ENCODE data around the gene EHF. TPM values are rescaled to one million over a fixed set of nuclear protein-coding genes. Genes with fewer than 3 reads are reported as not detected.
A peak's percentile ranks its signal among the peaks of the same experiment; 100 is the strongest.

Gene EHF
- total and polyA plus RNA-seq, 4 donors, result 0.11 to 7.5 (median 0.61) TPM

DNA sequence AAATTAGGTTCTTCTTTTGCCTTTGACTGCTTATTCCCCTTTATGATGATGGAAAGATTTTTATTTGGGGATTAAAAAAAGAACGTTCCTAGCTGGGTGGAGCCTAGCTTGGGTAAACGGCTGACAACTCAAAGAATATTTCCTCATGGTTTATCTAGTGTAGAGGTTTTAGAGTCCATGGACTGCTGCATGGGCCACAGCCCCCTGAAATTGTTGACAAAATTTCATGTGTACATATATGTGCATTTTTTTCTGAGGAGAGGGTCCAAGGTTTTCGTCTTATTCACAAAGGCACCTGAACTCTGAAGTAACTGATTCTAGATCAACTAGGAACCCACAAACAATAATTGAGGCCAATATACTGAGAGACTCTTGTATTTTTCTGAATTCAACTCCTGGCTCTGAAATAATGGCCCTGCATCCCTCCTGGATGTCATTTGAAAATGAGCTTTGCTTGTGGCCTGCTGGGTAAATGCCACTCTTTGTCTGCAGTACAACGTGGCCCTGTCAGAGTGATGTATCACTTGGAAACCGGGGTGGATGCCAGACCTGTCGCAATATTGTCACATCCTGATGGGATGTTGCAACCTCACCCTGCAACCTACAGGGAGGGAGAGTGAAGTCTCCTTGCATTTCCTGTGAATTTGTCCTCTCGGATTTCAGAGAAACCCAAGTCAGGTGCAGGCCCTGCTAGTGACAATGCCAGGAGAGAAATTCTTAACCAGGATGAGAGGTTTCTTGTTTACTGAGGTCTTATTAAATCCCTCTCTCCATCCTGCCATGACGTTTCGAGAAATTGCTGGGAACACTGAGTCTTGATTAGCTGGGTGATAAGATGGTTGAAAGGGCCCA lies 33.8 kb downstream of the EHF start:
- no peaks in the 10 kb centered on the region for H3K9me3 ChIP-seq (ENCODE audit: control insufficient read depth, insufficient read depth, low read length)
- H3K36me3 ChIP-seq (ENCODE audit: control insufficient read depth, insufficient read depth, low read length), result no peaks in the 10 kb centered on the region
- no peak overlapping the region for H3K27ac ChIP-seq (ENCODE audit: low read depth, low read length)
- no peaks in the 10 kb centered on the region for H3K27me3 ChIP-seq (ENCODE audit: control insufficient read depth, insufficient read depth, low read length)
- WGBS (ENCODE audit: insufficient coverage), result 44% methylated on average over 4 of the region's 9 CpGs
- no peak overlapping the region for H3K4me3 ChIP-seq (ENCODE audit: low read depth, low read length)
- DNase-seq (ENCODE audit: low read depth in 4 of 6, low spot score in 6 of 6), result peak in 2 of 6 donors; percentile 32 to 55
- H3K4me1 ChIP-seq (ENCODE audit: control insufficient read depth, insufficient read depth, low read length), result peaks cover 9% of the 10 kb centered on the region

DNA sequence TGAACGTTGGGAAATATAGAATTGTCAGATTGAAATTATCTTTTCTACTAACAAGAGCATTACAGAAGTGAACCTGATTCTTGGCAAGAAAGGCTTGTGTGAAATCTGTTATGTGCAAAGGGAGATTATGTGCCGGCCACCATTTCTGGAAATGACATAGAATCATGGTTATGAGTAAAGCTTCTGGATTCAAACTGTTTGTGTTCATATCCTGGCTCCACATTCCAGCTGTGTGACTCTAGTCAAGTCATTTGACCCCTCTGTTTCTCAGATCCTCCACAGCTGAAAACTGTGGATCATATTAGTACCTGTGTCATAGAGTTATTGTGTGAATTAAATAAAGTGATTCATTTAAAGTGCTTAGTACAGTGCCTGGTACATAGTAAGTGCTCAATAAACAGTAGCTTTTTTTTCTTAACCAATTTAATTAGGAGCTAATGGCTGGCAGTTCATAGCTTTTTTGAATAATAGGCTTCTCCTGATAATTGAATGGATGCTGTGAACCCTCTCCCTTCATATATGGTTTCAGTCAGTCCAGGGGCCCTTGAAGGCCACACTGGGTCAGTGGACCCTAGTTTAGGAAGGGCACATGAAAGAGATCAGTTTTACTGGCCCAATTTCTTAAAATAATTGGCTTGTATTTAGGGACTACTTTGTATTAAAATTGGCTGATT lies 34.6 kb downstream of the EHF start:
- 80% methylated on average over 1 of the region's 2 CpGs for WGBS (ENCODE audit: insufficient coverage)
- no peaks in the 10 kb centered on the region for H3K36me3 ChIP-seq (ENCODE audit: control insufficient read depth, insufficient read depth, low read length)
- no peak overlapping the region for H3K27ac ChIP-seq (ENCODE audit: low read depth, low read length)
- no peak overlapping the region for H3K4me3 ChIP-seq (ENCODE audit: low read depth, low read length)
- H3K27me3 ChIP-seq (ENCODE audit: control insufficient read depth, insufficient read depth, low read length), result no peaks in the 10 kb centered on the region
- DNase-seq (ENCODE audit: low read depth in 4 of 6, low spot score in 6 of 6), result no peak
- H3K9me3 ChIP-seq (ENCODE audit: control insufficient read depth, insufficient read depth, low read length), result no peaks in the 10 kb centered on the region
- H3K4me1 ChIP-seq (ENCODE audit: control insufficient read depth, insufficient read depth, low read length), result peaks cover 9% of the 10 kb centered on the region

DNA sequence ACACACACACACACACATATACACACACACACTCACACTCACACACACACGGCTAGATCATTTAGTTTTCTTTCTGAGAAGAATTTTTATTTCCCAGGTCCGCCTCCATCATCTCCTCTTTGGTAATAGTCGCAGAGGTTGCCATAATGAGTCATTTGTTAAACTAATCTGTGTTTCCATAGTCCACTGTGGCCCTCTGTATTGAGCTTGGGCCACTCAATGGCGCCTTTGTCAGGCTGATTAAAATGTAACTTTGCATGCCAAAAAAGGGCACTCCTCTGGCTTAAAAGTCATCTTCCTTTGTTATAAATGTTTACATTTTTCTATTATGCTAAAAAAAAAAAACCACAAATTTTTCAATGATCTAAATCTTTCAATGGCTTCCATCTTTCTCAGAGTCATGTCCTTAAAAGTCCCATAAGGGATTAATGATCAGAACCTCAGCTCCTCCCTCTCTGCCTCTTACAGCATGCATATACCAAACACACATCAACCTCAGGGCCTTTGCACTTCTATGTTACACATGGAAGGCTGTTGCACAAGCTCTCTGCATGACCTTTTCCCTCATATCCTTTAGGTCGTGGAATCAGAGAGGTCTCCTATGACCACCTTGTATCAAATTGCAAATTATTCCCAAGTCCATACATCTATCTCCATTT lies 35.3 kb downstream of the EHF start:
- Histone ChIP-seq H3K27me3 (ENCODE audit: control insufficient read depth, insufficient read depth, low read length) (no peaks in the 10 kb centered on the region), H3K27ac (ENCODE audit: low read depth, low read length) (no peak overlapping the region), H3K9me3 (ENCODE audit: control insufficient read depth, insufficient read depth, low read length) (no peaks in the 10 kb centered on the region), H3K36me3 (ENCODE audit: control insufficient read depth, insufficient read depth, low read length) (no peaks in the 10 kb centered on the region), H3K4me3 (ENCODE audit: low read depth, low read length) (no peak overlapping the region), H3K4me1 (ENCODE audit: control insufficient read depth, insufficient read depth, low read length) (peaks cover 9% of the 10 kb centered on the region)
- no peak for DNase-seq (ENCODE audit: low read depth in 4 of 6, low spot score in 6 of 6)
- WGBS (ENCODE audit: insufficient coverage), result 100% methylated on average over 1 of the region's 5 CpGs

DNA sequence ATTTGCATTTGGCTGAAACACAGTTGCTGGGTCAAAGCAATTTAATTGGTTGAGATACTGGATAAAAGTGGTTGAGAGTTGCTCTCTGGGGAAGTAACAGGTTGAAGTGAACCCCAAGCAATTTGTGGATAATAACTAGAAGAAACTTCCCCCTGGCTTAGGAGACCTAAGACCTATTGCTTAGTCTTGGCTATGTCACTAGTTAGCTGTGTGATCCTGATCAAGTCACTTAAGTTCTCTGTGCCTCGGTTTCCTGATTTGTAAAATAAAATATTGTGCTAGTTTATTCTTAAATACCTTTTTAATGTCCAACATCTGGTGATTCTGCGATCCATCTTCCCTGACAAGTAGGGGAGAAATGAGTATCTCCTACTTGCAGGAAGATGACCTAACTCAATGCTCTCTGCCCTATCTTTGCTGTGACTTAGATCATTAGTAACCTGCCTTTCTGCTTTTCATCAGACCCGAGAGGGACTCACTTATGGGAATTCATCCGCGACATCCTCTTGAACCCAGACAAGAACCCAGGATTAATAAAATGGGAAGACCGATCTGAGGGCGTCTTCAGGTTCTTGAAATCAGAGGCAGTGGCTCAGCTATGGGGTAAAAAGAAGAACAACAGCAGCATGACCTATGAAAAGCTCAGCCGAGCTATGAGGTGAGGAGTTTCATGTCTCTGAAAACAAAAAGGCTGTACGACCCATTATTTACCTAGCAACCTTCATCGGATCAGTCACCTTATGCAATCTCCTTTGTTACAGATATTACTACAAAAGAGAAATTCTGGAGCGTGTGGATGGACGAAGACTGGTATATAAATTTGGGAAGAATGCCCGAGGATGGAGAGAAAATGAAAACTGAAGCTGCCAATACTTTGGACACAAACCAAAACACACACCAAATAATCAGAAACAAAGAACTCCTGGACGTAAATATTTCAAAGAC lies 37.5 kb downstream of the EHF start:
- peaks cover 9% of the 10 kb centered on the region for H3K4me1 ChIP-seq (ENCODE audit: control insufficient read depth, insufficient read depth, low read length)
- no peaks in the 10 kb centered on the region for H3K36me3 ChIP-seq (ENCODE audit: control insufficient read depth, insufficient read depth, low read length)
- no peak for DNase-seq (ENCODE audit: low read depth in 4 of 6, low spot score in 6 of 6)
- WGBS (ENCODE audit: insufficient coverage), result 75% methylated on average over 3 of the region's 14 CpGs
- H3K27me3 ChIP-seq (ENCODE audit: control insufficient read depth, insufficient read depth, low read length), result no peaks in the 10 kb centered on the region
- H3K27ac ChIP-seq (ENCODE audit: low read depth, low read length), result no peak overlapping the region
- no peak overlapping the region for H3K4me3 ChIP-seq (ENCODE audit: low read depth, low read length)
- H3K9me3 ChIP-seq (ENCODE audit: control insufficient read depth, insufficient read depth, low read length), result no peaks in the 10 kb centered on the region

DNA sequence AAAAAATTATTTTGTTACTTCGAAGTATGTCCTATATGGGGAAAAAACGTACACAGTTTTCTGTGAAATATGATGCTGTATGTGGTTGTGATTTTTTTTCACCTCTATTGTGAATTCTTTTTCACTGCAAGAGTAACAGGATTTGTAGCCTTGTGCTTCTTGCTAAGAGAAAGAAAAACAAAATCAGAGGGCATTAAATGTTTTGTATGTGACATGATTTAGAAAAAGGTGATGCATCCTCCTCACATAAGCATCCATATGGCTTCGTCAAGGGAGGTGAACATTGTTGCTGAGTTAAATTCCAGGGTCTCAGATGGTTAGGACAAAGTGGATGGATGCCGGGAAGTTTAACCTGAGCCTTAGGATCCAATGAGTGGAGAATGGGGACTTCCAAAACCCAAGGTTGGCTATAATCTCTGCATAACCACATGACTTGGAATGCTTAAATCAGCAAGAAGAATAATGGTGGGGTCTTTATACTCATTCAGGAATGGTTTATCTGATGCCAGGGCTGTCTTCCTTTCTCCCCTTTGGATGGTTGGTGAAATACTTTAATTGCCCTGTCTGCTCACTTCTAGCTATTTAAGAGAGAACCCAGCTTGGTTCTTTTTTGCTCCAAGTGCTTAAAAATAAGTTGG lies 38.3 kb downstream of the EHF start:
- Histone ChIP-seq H3K4me1 (ENCODE audit: control insufficient read depth, insufficient read depth, low read length) (peaks cover 3% of the 10 kb centered on the region), H3K27ac (ENCODE audit: low read depth, low read length) (no peak overlapping the region), H3K4me3 (ENCODE audit: low read depth, low read length) (no peak overlapping the region), H3K36me3 (ENCODE audit: control insufficient read depth, insufficient read depth, low read length) (no peaks in the 10 kb centered on the region), H3K27me3 (ENCODE audit: control insufficient read depth, insufficient read depth, low read length) (no peaks in the 10 kb centered on the region), H3K9me3 (ENCODE audit: control insufficient read depth, insufficient read depth, low read length) (no peaks in the 10 kb centered on the region)
- 95% methylated on average over 4 of the region's 4 CpGs for whole genome bisulfite sequencing (ENCODE audit: insufficient coverage)
- no peak for DNase-seq (ENCODE audit: low read depth in 4 of 6, low spot score in 6 of 6)

DNA sequence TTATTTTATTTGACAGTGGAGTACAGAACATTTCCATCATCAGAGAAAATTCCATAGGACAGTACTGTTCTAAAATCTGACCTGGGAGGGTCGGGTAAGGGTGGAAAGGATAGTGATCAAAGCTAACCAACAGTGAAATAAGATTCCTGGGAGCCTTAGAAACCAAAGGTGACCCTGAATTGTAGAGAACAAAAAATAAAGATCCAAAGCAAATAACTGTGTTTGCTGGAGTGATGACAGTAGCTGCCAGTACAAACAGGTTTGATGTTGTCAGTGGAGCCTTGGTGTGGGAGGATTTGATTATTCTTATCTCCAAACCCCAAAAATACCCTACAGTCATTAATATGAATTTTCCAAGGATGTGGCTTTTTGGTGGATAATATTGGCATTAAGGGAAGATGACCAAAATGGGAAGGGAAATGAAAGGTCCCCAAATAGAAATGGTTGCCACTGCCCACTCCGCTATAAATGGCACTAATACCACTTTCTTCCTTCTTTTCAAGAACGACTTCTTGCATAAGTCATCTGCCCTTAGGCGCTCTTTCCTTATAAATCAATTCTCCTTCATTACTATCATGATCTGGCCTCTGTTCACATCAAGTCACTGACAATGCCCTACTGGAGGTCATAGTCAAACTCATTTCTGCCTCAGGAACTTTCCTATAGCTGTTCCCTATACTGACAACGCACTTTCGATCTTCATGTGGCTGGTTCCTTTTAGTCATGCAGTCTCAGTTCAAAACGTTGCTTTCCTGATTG lies 44.4 kb downstream of the EHF start:
- Histone ChIP-seq H3K36me3 (ENCODE audit: control insufficient read depth, insufficient read depth, low read length) (no peaks in the 10 kb centered on the region), H3K27ac (ENCODE audit: low read depth, low read length) (no peak overlapping the region), H3K4me3 (ENCODE audit: low read depth, low read length) (no peak overlapping the region), H3K4me1 (ENCODE audit: control insufficient read depth, insufficient read depth, low read length) (no peaks in the 10 kb centered on the region), H3K9me3 (ENCODE audit: control insufficient read depth, insufficient read depth, low read length) (no peaks in the 10 kb centered on the region), H3K27me3 (ENCODE audit: control insufficient read depth, insufficient read depth, low read length) (no peaks in the 10 kb centered on the region)
- 80% methylated on average over 7 of the region's 7 CpGs for WGBS (ENCODE audit: insufficient coverage)
- no peak for DNase-seq (ENCODE audit: low read depth in 4 of 6, low spot score in 6 of 6)

DNA sequence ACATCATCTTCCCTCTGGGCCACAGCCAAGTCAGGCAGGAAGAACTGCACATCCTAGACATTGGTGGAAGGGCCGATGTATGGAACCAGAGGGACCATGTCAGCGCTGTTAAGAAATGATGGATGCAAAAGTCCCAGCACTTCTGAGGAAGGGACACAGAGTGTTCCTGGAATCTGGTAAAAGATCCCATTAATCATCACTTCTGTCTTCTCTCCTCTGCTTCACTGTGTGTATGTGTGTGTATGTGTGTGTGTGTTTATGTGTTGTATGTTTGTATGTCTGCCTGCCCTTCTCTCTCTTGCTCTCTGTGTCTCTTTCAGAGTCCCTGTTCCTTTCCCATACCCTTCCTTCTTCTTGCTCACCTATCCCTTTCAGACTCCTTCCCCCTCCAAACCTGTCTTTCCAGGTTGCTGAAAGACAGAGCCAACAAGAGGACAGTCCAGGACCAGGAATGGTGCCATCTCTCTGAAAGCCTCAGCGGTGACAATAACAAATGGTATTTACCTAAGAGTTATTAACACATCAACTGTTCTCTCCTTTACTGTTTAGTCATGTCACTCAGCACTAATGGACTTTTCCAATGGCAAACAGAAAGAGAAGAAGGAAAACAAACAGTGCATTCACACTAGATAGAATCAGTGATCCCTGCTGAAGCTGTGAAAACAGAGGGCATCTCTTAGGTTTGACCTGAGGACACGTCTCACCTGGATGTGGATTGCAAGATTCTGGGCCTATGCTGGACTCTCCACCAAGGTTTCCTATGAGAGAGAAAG lies 47.1 kb downstream of the EHF start:
- no peaks in the 10 kb centered on the region for H3K36me3 ChIP-seq (ENCODE audit: control insufficient read depth, insufficient read depth, low read length)
- H3K27me3 ChIP-seq (ENCODE audit: control insufficient read depth, insufficient read depth, low read length), result no peaks in the 10 kb centered on the region
- H3K27ac ChIP-seq (ENCODE audit: low read depth, low read length), result no peak overlapping the region
- 93% methylated on average over 3 of the region's 4 CpGs for WGBS (ENCODE audit: insufficient coverage)
- H3K9me3 ChIP-seq (ENCODE audit: control insufficient read depth, insufficient read depth, low read length), result no peaks in the 10 kb centered on the region
- no peaks in the 10 kb centered on the region for H3K4me1 ChIP-seq (ENCODE audit: control insufficient read depth, insufficient read depth, low read length)
- no peak overlapping the region for H3K4me3 ChIP-seq (ENCODE audit: low read depth, low read length)
- DNase-seq (ENCODE audit: low read depth in 4 of 6, low spot score in 6 of 6), result no peak

DNA sequence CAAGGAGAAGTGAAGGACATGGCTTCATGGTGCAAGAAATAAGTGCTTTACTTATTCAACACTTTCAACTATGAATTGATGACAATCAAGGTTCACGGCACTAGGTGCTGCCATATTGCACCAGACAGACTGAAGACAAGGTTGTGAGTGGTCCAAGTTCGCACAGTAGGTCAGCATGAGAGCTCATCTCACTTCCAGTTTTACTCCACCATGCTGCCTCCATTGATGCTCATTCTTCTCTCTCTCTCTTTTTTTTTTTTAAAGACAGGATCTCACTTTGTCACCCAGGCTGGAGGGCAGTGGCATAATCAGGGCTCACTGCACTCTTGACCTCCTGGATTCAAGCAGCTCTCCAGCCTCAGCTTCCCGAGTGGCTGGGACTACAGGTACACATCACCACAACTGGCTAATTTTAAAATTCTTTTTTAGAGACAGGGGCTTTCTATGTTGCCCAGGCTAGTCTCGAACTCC lies 47.7 kb downstream of the EHF start:
- Histone ChIP-seq H3K4me1 (ENCODE audit: control insufficient read depth, insufficient read depth, low read length) (no peaks in the 10 kb centered on the region), H3K4me3 (ENCODE audit: low read depth, low read length) (no peak overlapping the region), H3K27ac (ENCODE audit: low read depth, low read length) (no peak overlapping the region), H3K36me3 (ENCODE audit: control insufficient read depth, insufficient read depth, low read length) (no peaks in the 10 kb centered on the region), H3K27me3 (ENCODE audit: control insufficient read depth, insufficient read depth, low read length) (no peaks in the 10 kb centered on the region), H3K9me3 (ENCODE audit: control insufficient read depth, insufficient read depth, low read length) (no peaks in the 10 kb centered on the region)
- 100% methylated on average over 3 of the region's 4 CpGs for WGBS (ENCODE audit: insufficient coverage)
- no peak for DNase-seq (ENCODE audit: low read depth in 4 of 6, low spot score in 6 of 6)
